ENCODE measurements around the gene GNAO1.

GNAO1 gene

GRCh38 chr16:56294579-56294978, 103.3 kb downstream of the GNAO1 start:
- DNase-seq, result no peak

GRCh38 chr16:56295059-56295665, 103.9 kb downstream of the GNAO1 start:
- DNase-seq, result no peak

GRCh38 chr16:56295739-56296527, 104.6 kb downstream of the GNAO1 start:
- DNase-seq, result no peak

- DNase-seq, result no peak
Observed at GRCh38 chr16:56297684-56298083, 106.4 kb downstream of the GNAO1 start.

- no peak for DNase-seq
Observed at GRCh38 chr16:56298116-56298515, 106.8 kb downstream of the GNAO1 start.

- no peak for DNase-seq
Observed at GRCh38 chr16:56298948-56299596, 107.8 kb downstream of the GNAO1 start.

GRCh38 chr16:56300242-56300623, 108.9 kb downstream of the GNAO1 start:
- no peak for DNase-seq

- DNase-seq, result no peak
Observed at GRCh38 chr16:56300891-56301850, 109.9 kb downstream of the GNAO1 start.

GRCh38 chr16:56302506-56302905, 111.2 kb downstream of the GNAO1 start:
- no peak for DNase-seq

GRCh38 chr16:56303066-56303715, 111.9 kb downstream of the GNAO1 start:
- DNase-seq, result no peak

- no peak for DNase-seq
Observed at GRCh38 chr16:56303880-56304279, 112.6 kb downstream of the GNAO1 start.

GRCh38 chr16:56305956-56306565, 114.8 kb downstream of the GNAO1 start:
- DNase-seq, result no peak

- DNase-seq, result no peak
Observed at GRCh38 chr16:56306690-56307533, 115.6 kb downstream of the GNAO1 start.

GRCh38 chr16:56307534-56307873, 116.2 kb downstream of the GNAO1 start:
- DNase-seq, result no peak

GRCh38 chr16:56309008-56309407, 117.7 kb downstream of the GNAO1 start:
- no peak for DNase-seq

- DNase-seq, result no peak
Observed at GRCh38 chr16:56310690-56311089, 119.4 kb downstream of the GNAO1 start.

GRCh38 chr16:56311208-56312027, 120.1 kb downstream of the GNAO1 start:
- no peak for DNase-seq

- DNase-seq, result no peak
Observed at GRCh38 chr16:56312028-56312300, 120.7 kb downstream of the GNAO1 start.

- no peak for DNase-seq
Observed at GRCh38 chr16:56312556-56312955, 121.3 kb downstream of the GNAO1 start.

- DNase-seq, result no peak
Observed at GRCh38 chr16:56314244-56314850, 123.1 kb downstream of the GNAO1 start.
